GM21447 (cell line): ENCODE measurements around the gene MEN1.
"Not testable (repeated sequence)": the region's sequence is repeated elsewhere in the genome, so short reads cannot be mapped to it uniquely, and the experiment has no call there.

ENCODE experiments used
- ATAC-seq: cut with Tn5 transposase; IDR thresholded peaks from one replicate; pipeline ENCODE4 v1.9.1; 2021; ENCODE audit not compliant: unreplicated experiment

MEN1 gene

GRCh38 chr11:64834031-64834722 is 23.8 kb upstream of the MEN1 start:
- no peak for ATAC-seq

DNA sequence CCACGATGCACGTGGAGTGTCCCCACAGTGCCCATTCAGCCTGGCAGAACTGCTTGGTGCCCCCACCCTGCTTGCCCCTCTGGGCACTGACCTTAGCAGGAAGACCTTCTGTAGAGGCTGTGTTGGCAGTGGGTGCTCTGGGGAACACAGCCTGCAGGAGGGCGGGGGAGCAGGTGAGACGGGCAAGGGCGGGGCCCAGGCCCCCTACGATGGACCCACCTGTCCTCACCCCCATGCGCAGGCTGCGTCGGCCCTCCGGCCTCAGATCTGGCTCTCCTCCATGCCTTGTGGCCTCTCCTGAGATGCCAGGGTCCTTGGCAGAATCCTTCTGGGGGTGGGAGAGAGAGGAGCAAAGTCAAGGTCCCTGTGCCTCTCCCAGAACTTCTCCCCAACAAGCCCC is 23.2 kb upstream of the MEN1 start:
- ATAC-seq, result no peak

DNA sequence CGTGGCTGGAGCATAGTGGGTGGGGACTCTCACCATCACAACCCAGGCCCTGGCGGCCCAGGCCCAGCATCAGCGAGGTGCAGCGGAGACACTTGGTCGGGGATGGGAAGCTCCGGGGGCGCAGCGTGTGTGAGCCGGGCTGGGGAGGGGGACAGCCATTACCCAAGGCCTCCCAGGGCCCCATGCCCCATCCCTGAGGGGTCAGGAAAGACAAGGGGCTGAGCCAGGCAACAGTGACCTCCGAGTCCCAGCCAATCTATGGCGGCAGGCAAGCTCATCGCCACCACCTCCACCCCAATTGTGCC is 22.8 kb upstream of the MEN1 start:
- no peak for ATAC-seq

DNA sequence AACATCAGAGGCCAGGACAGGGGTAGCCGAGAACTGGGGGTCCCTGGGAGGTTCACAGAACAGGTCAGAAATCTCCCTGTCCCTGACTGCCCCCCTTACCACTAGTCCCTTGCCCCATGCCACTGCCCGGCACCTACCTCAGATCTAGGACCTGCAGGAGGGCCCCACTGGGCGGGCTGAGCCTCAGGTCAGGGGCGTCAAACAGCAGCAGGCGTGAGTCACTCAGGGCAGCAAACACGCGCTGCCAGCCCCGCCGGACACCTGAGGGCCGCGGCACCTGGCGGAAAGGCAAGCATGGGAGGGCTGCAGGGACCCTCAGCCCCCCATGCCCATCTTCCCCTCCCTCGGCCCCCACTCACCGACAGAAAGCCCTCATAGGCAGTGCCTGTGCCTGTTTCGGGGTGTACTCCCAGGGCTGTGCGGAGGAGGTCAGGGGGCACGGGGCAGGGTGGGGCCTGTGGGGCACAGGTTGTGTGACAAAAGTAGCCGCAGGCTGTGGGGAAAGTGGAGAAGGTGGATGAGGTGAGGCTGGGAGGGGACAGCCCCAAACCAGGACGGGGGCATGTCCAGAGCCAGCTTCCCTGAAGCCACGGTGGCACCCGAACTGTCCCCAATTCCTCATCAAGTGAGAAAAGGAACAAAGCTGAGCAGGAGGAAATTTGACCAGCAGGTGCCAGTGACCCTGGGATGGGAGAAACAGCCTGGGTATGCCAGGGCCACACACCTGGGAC is 22.3 kb upstream of the MEN1 start:
- no peak for ATAC-seq

DNA sequence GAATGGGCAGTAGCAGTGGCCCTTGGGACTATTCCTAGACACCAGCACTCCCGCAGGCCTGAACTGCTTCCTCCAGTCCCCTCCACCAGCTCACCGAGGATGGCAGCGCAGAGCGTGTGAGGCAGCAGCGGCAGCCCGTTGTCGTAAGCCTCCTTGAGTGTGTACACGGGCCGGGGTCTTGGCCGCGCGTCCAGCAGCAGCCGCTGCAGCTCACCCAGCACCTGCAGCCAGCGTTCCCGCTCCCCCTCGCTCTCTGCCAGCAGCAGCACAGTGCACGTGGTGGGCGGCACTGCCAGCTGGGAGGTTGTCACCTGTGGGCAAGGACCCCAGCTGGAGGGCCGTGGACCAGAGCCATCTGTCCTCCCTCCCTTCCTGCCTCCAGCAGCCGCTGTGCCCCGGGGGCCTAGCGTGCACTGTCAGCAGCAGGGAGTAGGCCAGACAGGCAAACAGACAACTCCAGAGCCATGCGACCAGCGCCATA is 21.1 kb upstream of the MEN1 start:
- ATAC-seq, result no peak

- ATAC-seq, result no peak
Observed at GRCh38 chr11:64829536-64830251, 19.3 kb upstream of the MEN1 start.

GRCh38 chr11:64827451-64827839 is 17.1 kb upstream of the MEN1 start:
- no peak for ATAC-seq

GRCh38 chr11:64826578-64827450 is 16.5 kb upstream of the MEN1 start:
- ATAC-seq, result no peak

DNA sequence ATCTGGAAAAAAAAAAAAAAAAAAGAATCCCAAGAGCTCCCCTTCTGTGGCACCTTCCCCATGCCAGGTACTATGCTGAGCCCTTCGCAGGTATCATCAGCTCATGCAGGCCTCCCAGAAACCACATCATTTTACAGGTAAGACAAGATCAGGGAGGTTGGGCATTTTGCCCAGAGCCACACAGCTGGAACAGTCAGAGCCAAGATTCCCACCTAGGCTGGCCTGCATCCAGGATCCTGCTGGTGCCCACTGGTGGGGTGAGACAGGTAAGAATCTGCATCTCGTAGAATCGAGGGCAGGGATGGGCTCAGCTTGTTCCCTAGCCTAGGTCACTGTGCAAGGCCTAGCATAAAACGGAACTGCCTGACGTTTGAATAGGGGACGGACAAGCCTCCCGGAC is 15.7 kb upstream of the MEN1 start:
- ATAC-seq, result no peak

DNA sequence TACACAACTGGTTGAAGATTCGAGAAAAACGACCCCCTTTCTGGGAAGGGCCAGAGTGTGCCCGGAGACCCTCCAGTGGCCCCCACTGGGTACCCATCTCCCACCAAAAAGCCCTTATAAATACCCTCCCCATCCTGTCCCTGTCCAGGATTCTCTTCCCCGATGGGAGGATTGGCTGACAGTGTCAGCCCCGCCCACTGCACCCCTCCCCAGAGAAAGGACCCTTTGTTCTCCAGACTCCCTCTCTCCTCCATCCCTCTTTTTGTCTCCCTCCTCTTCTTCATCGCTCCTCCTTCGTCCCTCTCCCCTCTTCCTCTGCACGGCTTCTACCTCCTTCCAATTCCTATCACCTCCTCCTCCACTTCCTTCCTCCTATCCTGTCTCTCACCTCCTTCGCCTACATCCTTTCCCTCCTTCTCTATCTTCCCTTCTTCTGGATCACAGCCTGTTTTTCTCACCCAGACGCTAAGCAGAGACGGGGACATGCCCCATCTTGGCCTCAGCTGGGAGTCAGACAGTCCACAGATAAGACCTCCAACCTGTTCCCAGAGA is 13.3 kb upstream of the MEN1 start:
- no peak for ATAC-seq

- ATAC-seq, result no peak
Observed at GRCh38 chr11:64817476-64817875, 7.1 kb upstream of the MEN1 start.

- not testable (repeated sequence) for ATAC-seq
Observed at GRCh38 chr11:64815433-64815832, 5.1 kb upstream of the MEN1 start.

DNA sequence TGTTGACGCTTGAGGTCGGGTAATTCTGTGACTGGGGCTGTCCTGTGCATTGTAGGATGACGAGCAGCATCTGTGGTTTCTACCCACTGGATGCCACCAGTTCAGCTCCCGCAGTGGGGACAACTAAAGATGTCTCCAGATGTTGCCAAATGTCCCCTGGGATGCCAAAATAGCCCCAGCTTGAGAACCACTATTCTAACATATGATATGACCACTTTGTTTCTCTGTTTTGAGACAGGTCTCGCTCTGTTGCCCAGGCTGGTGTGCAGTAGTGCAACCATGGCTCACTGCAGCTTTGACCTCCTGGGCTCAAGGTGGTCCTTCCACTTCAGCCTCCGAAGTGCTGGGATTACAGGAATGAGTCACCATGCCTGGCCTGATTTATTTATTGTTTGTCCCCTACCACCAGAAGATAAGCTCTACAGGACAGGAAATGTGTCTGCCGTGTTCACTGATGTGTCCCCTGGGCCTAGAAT is 4.4 kb upstream of the MEN1 start:
- ATAC-seq, result peak; percentile 73

- ATAC-seq, result no peak
Observed at GRCh38 chr11:64813826-64814225, 3.5 kb upstream of the MEN1 start.

- ATAC-seq, result no peak
Observed at GRCh38 chr11:64810891-64811272, 531 bp upstream of the MEN1 start.

GRCh38 chr11:64809781-64810241 is 540 bp downstream of the MEN1 start:
- ATAC-seq, result no peak

- ATAC-seq, result no peak
Observed at GRCh38 chr11:64805481-64805880, 4.9 kb downstream of the MEN1 start.

- ATAC-seq, result no peak
Observed at GRCh38 chr11:64804346-64805210, 5.8 kb downstream of the MEN1 start.

- ATAC-seq, result no peak
Observed at GRCh38 chr11:64803846-64804345, 6.5 kb downstream of the MEN1 start.
